Raji (cell line): ENCODE data around the gene ITGB5.

Source experiments
- POLR2A ChIP-seq: IDR thresholded peaks from 2 replicates; pipeline ENCODE4 v1.6.1; 2011; ENCODE audit warnings: low read depth, low read length, control low read depth; ENCODE audit not compliant: insufficient read depth

Gene ITGB5

GRCh38 chr3:124836448-124836847 is 50.7 kb downstream of the ITGB5 start:
- TF ChIP-seq POLR2A, result no peak

GRCh38 chr3:124834723-124835718 is 52.1 kb downstream of the ITGB5 start:
- no peak for TF ChIP-seq POLR2A

DNA sequence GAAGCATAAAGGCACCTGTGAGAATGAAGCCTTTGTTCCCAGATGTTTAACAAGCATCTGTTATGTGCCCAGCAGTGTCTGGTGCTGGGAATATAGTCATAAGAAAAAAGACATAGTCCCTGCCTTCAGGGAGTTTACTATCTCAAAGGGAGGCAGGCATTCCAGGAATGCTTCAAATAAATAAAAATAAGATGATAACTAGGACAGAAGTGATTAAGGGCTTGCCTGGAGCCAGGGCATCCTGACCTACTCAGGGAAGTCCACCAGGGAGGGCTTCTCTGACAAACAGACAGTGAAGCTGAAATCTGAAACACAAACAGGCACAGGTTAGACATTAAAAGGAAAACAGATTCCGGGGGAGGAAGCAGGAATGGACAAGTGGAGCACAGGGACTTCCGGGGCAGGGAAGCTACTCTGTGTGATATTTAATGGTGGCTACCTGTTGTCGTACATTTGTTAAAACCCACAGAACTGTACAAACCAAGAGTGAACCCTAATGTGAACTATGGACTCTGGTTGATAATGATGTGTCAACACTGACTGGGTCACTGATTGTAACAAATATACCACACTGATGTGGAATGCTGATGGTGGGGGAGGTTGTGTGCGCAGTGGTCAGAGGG is 53.3 kb downstream of the ITGB5 start:
- TF ChIP-seq POLR2A, result no peak

DNA sequence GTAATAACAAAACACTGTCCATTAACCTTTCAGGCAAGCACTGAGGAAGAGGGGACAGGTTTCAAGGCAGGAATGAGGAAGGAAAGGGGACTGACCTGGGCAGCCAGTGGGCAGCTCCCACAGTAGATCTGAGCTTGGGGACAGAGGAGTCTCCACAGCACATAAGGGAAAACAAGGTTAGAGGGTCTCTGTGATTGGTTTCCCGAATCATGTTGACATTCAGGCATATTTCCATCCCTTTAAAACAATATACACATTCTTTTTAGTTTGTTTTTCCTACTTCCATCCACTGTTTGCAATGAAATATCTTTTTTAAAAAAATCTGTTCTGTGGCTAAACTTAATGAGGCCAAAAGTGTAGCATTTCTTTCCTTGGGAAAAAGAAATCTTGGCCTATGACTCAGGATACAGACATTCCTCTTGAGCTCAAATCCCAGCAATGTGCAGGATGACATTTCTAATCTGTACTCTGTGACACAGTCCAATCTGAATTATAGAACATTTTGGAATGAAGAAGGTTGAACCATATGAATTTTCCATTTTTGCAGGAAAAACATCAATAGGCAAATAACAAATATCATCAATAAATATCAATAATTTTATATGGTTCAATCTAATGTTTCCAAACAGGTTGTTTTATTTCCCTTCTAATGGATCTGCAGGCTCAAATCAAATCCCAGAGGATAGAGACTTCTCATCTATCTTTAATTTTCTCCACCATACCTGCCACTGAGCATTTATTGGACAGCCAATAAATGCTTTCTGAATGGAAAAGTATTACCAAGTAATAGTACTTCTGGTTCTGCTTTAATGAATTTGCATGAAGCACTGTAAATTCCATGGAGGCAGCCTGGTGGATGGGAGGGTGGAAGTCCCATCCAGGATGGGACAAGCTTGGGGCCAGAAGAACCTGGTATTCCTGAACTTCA is 54.1 kb downstream of the ITGB5 start:
- TF ChIP-seq POLR2A, result no peak

DNA sequence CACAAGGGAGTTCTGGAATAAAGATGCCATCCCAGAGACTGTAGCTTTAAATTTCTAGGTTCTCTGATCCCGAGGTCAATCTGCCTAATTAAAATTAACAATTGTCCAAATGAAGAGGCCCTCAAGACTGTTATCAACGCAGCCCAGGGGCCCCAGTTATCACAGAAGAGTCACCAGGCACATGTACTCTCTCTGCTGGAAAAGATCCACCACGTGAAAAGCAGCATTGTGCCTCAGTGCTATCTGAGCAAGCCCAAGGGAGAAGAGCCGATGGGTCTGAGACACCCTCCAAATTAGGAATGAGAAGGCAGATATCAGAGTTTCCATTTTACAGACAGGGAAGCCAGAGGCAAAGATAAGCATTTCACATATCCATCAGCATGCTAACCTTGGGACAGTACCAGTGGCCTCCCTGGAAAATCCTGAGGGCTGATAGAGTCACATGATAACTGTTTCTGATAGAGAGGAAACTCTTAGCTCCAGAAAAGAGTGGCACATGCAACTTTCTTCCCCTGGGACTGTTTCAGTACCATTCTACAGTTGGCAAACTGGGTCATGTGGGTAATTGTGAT is 55.5 kb downstream of the ITGB5 start:
- no peak for TF ChIP-seq POLR2A

- no peak for TF ChIP-seq POLR2A
These were observed 57.2 kb downstream of the ITGB5 start for GRCh38 chr3:124829819-124830554.

DNA sequence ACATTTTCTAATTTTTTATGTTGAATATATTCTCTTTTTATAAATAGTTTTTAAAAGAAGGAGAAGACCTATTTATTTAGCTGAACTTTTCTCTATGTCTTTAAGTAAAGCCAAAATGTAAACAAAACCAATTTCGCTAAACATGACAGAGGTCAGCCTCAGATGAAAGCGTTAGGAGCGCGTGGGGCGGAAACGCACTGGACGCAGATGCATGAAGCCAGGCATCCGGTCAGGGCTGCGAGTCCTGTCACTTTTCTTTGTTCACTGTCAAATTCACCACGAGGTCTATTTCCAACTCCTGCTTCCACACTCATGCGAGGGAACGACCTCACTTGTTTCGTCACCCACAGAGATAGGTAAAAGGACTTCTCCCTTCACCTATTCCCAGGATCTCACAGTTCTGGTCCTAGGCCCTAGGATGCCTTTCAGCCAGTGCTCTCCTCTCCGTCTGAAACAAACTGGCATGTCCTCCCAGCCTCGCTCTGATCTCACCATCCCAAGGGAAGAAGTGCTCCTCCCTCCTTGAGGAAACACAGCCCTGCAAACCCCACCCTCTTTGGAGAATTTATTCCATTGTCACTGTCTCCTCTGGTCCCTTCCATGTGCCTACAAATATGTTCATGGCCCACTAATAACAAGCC is 57.9 kb downstream of the ITGB5 start:
- TF ChIP-seq POLR2A, result no peak

- TF ChIP-seq POLR2A, result no peak
These were observed 60.5 kb downstream of the ITGB5 start for GRCh38 chr3:124826703-124827102.

DNA sequence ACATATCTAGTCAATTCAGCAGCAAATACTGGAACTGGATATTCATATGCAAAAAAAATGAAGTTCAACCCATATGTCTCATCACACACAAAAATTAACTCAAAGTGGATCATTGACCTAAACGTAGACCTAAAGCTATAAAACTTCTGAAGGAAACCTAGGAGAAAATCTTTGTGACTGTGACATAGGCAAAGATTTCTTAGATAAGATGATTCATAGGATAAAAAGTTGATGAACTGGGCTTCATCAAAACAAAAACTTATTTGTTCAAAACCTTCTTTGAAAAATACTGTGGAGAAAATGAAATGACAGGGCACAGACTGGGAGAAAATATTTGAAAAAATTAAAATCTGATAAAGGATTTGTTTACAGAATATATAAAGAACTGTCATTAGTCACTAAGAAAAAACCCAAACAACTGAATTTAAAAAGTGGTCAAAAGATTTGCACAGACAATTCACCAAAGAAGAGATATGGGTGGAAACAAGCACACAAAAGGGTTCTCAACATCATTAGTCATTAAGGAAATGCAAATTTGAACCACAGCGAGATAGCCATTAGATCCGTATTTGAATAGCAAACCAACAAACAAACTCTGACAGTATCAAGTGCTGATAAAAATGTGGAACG is 62.8 kb downstream of the ITGB5 start:
- TF ChIP-seq POLR2A, result no peak

DNA sequence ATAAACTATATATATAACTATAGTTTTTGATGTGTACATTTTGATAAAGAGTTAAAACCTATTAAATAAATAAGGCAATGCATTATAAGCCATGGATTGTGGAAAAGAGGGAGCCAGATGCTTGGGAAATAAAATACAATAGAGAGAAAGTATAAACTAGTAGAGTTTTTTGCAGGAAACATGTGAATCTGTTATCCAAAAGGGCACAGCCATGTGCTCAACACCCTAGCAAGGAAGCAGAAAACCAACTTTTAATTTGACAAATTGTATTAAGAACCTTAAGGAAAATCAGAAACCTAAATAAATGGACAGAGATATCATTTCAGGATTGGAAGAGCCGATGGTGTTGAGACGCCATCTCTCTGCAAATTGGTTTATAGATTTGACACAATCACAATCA is 63.5 kb downstream of the ITGB5 start:
- no peak for TF ChIP-seq POLR2A

DNA sequence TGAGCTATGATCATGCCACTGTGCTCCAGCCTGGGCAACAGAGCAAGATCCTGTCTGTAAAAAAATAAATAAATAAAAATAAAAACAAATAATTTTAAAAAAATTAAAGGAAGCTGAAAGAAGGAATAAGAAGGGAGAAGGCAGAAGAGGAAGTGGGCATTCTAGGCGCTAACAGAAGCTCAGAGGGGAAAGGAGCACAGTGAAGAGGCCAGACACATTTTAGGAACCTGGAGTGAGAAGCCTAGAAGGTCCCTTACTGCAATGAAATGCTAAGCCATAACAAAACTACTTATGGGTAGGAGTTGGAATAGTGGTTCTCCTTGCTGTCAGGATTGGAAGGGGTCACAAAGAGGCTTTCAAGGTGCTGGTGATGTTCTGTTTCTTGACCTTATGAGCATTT is 64.0 kb downstream of the ITGB5 start:
- no peak for TF ChIP-seq POLR2A

DNA sequence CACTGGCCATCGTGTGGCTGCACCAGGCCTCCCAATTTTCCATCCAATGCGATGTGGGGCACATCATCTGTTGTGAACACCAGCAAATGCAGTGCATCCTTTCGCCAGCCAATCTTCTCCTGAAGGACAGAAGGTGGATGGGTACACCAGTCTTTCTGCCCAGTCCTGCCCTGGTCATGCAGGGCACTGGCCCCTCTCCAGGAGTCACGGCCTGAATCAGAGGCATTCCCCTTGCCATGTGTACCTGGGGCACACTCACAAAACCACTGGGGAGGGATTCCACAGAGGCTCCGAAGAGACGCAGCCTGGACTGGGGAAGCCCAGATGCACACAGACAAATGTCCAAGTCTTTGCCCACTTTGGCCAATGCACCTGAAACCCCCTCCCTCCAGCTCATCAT is 65.8 kb downstream of the ITGB5 start:
- TF ChIP-seq POLR2A, result no peak

DNA sequence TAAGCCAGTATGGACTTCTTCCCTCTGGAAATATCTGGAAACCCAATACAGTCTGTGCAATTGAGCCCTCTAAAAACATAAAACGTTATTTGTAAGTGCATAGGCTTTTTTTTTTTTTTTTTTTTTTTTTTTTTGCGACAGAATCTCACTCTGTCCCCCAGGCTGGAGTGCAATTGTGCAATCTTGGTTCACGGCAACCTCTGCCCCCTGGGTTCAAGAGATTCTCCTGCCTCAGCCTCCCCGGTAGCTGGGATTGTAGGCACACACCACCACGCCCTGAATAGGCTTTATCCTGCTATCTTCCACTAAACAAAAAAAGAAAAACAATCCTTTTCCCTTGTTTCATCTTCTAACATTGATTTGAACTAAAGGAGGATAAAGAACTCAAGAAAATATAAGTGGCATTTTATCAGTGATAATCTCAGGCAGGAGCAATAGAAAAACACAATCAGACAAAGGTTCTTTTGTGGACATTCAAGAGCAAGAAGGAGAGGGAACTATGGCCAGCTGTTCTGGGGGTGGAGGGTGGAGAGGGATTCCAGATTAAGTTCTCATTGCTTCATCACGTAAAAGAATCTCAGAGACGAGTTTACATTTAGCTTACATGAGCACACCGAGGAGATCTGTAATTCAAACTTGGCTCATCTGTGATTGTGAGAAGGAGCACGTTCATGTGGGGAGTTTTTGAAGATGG is 68.6 kb downstream of the ITGB5 start:
- no peak for TF ChIP-seq POLR2A
